Measurements from ENCODE around the gene POLR3A. TPM values are rescaled to one million over a fixed set of nuclear protein-coding genes. Genes with fewer than 3 reads are reported as not detected.

Gene POLR3A
- total and polyA plus RNA-seq, 2 donors (not counting 1 experiment from before 2014, with no cell fraction given): 11.6 to 16.8 TPM

DNA sequence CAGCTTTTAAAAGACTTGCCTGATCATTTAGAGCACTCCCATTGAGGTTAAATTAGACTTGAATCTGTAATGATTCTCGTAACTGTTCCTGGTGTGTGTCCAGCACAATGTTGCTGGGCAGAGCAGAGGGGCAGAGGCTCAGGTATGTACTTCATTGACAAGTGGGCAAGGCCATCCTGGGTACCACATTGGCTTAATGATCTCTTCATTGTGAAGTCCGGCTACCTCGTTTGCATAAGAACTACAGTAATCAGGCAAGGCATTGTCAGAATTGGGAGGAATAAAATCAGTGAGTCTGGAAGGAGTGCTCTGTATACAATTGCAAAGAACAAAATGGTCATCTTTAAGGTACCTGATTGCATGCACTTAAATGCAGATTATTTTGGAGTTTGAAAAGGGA lies 10.4 kb upstream of the POLR3A start:
- Histone ChIP-seq H4K20me1 (ENCODE audit: control insufficient read depth, extremely low read depth, insufficient read depth, low read length) (peaks cover 5% of the 10 kb centered on the region), H3K79me2 (ENCODE audit: control insufficient read depth, insufficient read depth, low read length) (peaks cover 52% of the 10 kb centered on the region), H3K4me3 (replicated peaks in 1 of 4; ENCODE audit: control extremely low read depth in 1 of 4, insufficient read depth in 1 of 4, low read depth in 3 of 4, low read length in 4 of 4) (no peak overlapping the region), H3K4me1 (ENCODE audit: control insufficient read depth, extremely low read depth, insufficient read depth, low read length) (peaks cover 13% of the 10 kb centered on the region), H3K9me3 (ENCODE audit: control insufficient read depth, insufficient read depth, low read depth, low read length) (no peaks in the 10 kb centered on the region), H2AFZ (ENCODE audit: low read length) (no peak overlapping the region), H3K36me3 (ENCODE audit: control insufficient read depth, insufficient read depth, low read length) (peaks cover 30% of the 10 kb centered on the region), H3K4me2 (ENCODE audit: extremely low read depth, insufficient read depth, low read length) (no peak overlapping the region), H3K9ac (ENCODE audit: insufficient read depth, low read length) (no peak overlapping the region), H3K27me3 (ENCODE audit: control insufficient read depth, insufficient read depth, low read length) (no peaks in the 10 kb centered on the region), H3K27ac (ENCODE audit: insufficient read depth, low read length) (no peak overlapping the region)
- TF ChIP-seq, protein P1, sequence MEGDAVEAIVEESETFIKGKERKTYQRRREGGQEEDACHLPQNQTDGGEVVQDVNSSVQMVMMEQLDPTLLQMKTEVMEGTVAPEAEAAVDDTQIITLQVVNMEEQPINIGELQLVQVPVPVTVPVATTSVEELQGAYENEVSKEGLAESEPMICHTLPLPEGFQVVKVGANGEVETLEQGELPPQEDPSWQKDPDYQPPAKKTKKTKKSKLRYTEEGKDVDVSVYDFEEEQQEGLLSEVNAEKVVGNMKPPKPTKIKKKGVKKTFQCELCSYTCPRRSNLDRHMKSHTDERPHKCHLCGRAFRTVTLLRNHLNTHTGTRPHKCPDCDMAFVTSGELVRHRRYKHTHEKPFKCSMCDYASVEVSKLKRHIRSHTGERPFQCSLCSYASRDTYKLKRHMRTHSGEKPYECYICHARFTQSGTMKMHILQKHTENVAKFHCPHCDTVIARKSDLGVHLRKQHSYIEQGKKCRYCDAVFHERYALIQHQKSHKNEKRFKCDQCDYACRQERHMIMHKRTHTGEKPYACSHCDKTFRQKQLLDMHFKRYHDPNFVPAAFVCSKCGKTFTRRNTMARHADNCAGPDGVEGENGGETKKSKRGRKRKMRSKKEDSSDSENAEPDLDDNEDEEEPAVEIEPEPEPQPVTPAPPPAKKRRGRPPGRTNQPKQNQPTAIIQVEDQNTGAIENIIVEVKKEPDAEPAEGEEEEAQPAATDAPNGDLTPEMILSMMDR (conservative IDR thresholded peaks at IDR 0.05 in 1 of 2, IDR thresholded peaks at IDR 0.05 in 1 of 2; ENCODE audit: low read depth in 1 of 2, low read length in 2 of 2): no peak
- no peak for TF ChIP-seq EZH2 (IDR thresholded peaks at IDR 0.05; ENCODE audit: low read length, missing control alignments)
- DNase-seq (ENCODE audit: low read depth in 2 of 2): no peak

DNA sequence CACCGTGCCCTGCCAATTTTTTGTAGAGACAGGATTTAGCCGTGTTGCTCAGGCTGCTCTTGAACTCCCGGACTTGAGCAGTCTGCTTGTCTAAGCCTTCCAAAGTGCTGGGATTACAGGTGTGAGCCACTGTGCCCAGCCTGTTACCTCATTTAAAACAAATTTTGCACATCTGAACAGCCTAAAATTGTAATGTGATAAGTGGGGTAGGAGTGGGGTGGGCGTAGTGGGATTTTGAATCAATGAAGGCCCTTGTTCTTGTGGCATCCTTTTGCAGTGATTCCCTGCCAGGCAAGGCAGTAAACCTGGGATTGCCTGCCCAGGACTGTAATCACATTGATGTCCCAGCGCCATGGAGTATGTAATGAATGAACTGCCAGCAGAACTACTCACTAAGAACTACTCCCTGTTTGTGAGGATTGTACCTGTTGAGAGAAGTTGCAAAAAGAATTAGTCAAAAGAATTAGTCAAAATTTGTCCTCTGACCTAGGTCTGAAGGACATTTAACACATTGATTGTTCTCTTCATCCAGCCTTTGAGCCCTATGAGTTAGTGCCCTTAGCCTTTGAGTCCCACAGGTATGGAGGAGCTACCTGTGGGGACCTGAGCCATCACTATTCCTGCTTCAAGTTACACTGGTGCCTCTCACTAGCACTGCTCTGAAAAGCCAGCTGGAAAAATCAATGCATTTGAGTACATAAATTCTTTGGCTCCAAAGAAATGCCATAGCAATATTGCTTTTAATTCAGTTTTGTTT lies 9.7 kb upstream of the POLR3A start:
- H4K20me1 ChIP-seq (ENCODE audit: control insufficient read depth, extremely low read depth, insufficient read depth, low read length): peaks cover 5% of the 10 kb centered on the region
- H3K36me3 ChIP-seq (ENCODE audit: control insufficient read depth, insufficient read depth, low read length): peaks cover 30% of the 10 kb centered on the region
- H3K79me2 ChIP-seq (ENCODE audit: control insufficient read depth, insufficient read depth, low read length): peaks cover 60% of the 10 kb centered on the region
- no peak overlapping the region for H2AFZ ChIP-seq (ENCODE audit: low read length)
- no peak for DNase-seq (ENCODE audit: low read depth in 2 of 2)
- no peak overlapping the region for H3K27ac ChIP-seq (ENCODE audit: insufficient read depth, low read length)
- no peaks in the 10 kb centered on the region for H3K27me3 ChIP-seq (ENCODE audit: control insufficient read depth, insufficient read depth, low read length)
- no peak overlapping the region for H3K4me2 ChIP-seq (ENCODE audit: extremely low read depth, insufficient read depth, low read length)
- H3K9ac ChIP-seq (ENCODE audit: insufficient read depth, low read length): no peak overlapping the region
- peaks cover 15% of the 10 kb centered on the region for H3K4me1 ChIP-seq (ENCODE audit: control insufficient read depth, extremely low read depth, insufficient read depth, low read length)
- no peaks in the 10 kb centered on the region for H3K9me3 ChIP-seq (ENCODE audit: control insufficient read depth, insufficient read depth, low read depth, low read length)
- no peak overlapping the region for H3K4me3 ChIP-seq (replicated peaks in 1 of 4; ENCODE audit: control extremely low read depth in 1 of 4, insufficient read depth in 1 of 4, low read depth in 3 of 4, low read length in 4 of 4)
- no peak for TF ChIP-seq EZH2 (IDR thresholded peaks at IDR 0.05; ENCODE audit: low read length, missing control alignments)
- TF ChIP-seq, protein P1 (conservative IDR thresholded peaks at IDR 0.05 in 1 of 2, IDR thresholded peaks at IDR 0.05 in 1 of 2; ENCODE audit: low read depth in 1 of 2, low read length in 2 of 2): no peak

DNA sequence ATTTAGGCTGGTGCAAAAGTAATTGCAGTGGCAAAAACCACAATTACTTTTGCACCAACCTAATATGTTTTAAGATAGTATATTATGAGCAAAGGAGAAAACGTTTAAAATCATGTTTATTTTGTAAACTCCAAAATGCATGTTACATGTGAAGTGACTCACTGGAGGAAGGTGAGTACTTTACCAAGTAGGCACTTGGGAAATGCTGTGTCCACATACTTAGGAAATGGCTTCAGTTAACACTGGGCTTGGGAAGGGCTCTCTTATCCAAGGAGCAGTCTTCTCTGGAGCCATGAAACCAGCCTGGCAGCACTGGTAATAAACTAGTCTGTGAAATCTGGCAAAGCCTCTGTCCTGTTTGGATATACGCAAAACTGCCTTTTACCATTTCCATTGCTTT lies 8.8 kb upstream of the POLR3A start:
- peak in 1 of 2 donors; percentile 39 for DNase-seq (ENCODE audit: low read depth in 2 of 2)
- no peak overlapping the region for H3K27ac ChIP-seq (ENCODE audit: insufficient read depth, low read length)

More for the DNA sequence above, 8.8 kb upstream of the POLR3A start:
- Histone ChIP-seq H3K79me2 (ENCODE audit: control insufficient read depth, insufficient read depth, low read length) (peaks cover 63% of the 10 kb centered on the region), H3K4me3 (replicated peaks in 1 of 4; ENCODE audit: control extremely low read depth in 1 of 4, insufficient read depth in 1 of 4, low read depth in 3 of 4, low read length in 4 of 4) (no peak overlapping the region), H3K4me1 (ENCODE audit: control insufficient read depth, extremely low read depth, insufficient read depth, low read length) (peaks cover 11% of the 10 kb centered on the region), H3K4me2 (ENCODE audit: extremely low read depth, insufficient read depth, low read length) (no peak overlapping the region), H3K36me3 (ENCODE audit: control insufficient read depth, insufficient read depth, low read length) (peaks cover 29% of the 10 kb centered on the region), H3K9me3 (ENCODE audit: control insufficient read depth, insufficient read depth, low read depth, low read length) (no peaks in the 10 kb centered on the region), H4K20me1 (ENCODE audit: control insufficient read depth, extremely low read depth, insufficient read depth, low read length) (peaks cover 5% of the 10 kb centered on the region), H3K9ac (ENCODE audit: insufficient read depth, low read length) (no peak overlapping the region), H2AFZ (ENCODE audit: low read length) (no peak overlapping the region), H3K27me3 (ENCODE audit: control insufficient read depth, insufficient read depth, low read length) (no peaks in the 10 kb centered on the region)
- TF ChIP-seq, protein P1 (conservative IDR thresholded peaks at IDR 0.05 in 1 of 2, IDR thresholded peaks at IDR 0.05 in 1 of 2; ENCODE audit: low read depth in 1 of 2, low read length in 2 of 2): no peak
- TF ChIP-seq EZH2 (IDR thresholded peaks at IDR 0.05; ENCODE audit: low read length, missing control alignments): no peak

Measured in fibroblast of lung (primary cell).